ENCODE data around the gene MYH11.

MYH11 gene

DNA sequence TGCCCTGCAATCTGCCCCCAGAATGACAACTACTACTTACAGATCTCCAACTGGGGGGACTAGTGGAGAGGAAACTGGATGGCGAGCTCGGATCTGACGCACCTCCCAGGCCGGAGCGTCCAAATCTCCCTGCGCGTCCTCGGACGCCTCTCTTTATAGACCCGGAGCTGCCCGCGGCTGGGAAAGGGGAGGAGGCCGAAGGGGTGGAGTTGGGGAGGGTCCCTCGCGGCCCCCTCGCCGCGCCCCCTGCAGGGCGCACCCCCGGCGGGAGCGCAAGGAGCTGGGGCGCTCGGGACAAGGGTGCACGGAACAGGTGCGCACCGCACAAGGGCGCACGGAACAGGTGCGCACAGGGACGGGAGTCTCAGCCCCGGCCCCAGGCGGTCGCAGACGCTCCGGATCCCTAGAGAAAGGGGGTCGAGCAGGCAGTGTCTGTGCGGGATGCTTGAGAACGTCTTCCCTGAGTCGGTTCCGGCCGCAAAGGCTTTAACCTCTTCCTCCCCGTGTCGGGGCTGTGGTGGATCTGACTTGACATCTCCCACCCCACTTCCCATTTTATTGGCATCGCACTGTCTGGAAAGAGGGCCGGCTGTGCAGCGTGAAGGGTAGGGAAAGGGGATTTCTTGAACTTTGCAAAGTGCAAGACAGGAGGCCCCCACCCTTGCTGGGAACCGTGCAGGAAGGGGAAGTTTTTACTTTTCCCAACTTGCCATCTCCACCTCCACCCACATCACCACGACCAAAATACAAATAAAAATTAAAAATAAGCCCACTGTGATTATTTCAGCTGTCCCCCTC is at the start of gene MYH11:
TSS of gene MYH11 (minus strand) at position 128 of the 798 bp plus-strand sequence. CDS start 18,776 bp downstream, outside the sequence.
- no peak for DNase-seq

- DNase-seq: no peak
Measured at GRCh38 chr16:15906439-15906838, 49.6 kb upstream of the MYH11 start.

DNA sequence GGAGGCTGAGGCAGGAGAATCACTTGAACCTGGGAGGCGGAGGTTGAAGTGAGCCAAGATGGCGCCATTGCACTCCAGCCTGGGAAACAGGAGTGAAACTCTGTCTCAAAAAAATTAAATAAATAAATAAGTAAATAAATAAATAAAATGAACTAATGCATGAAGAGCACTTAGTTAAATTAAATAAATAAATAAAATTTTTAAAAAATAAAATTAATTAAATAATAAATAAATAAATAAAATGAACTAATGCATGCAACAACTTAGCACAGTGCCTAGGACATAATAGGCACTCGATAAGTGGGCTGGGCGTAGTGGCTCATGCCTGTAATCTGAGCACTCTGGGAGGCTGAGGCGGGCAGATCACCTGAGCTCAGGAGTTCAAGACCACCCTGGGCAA is 47.1 kb upstream of the MYH11 start:
- no peak for DNase-seq

DNA sequence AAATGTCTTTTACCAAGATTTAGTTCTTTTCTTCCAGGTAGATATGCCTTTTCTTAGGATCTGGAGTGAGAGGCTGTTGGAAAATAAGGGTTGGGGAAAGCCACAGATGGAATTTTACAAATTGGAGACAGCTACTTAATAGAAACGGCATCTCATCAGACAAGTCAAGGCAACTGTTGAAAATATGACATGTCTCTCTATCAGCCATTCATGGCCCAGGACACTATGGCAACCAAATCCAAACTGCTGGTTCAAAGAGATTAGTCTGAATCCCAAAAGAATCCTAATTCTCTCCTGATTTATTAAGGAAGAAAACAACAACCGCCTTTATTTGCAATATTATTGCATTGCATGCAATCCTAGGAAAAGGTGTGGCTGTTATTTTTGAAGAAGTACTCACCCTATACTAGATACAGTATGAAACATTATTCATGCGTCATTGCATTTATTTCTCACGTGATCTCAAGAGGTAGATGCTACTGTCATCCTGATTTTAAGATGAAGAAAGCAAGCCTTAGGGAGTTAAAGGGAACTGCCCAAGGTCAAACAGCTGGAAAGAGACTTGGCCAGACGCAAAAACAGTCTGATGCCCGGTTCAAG is 44.2 kb upstream of the MYH11 start:
- no peak for DNase-seq

DNA sequence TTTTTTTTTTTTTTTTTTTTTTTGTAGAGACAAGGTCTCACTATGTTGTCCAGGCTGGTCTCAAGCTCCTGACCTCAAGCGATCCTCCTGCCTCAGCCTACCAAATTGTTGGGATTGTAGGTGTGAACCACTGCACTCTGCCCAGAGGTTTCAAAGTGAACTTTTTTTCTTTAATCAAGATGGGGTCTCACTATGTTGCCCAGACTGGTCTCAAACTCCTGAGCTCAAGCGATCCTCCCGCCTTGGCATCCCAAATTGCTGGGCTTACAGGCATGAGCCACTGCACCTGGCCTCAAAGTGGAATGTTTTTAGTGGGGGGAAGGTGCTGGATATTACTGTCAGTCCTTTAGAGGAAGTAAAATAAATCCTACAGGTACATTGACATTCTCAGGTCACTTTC is 43.5 kb upstream of the MYH11 start:
- DNase-seq: no peak

GRCh38 chr16:15899538-15900100 is 42.8 kb upstream of the MYH11 start:
- DNase-seq: no peak

GRCh38 chr16:15898654-15899053 is 41.8 kb upstream of the MYH11 start:
- DNase-seq: no peak

DNA sequence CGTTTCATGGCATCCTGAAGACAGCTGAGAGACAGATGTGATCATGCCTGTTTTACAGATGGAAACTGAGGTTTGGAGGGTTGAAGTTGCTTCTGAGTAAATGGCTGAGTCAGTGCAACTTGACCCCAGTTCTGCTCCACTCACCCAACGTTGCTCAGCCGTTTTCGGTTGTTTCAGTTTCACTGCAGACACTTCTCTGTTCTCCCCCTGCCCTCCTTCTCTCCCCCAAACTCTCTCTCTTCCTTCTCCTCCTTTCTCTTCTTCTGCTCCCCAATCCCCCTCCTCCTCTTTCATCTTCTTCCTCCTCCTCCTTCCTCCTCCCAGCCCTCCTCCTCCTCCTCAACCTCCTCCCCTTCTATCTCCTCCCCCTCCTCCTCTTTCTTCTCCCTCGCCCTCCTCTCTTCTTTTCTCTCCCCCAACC is 41.0 kb upstream of the MYH11 start:
- no peak for DNase-seq

- no peak for DNase-seq
Measured at GRCh38 chr16:15897121-15897780, 40.4 kb upstream of the MYH11 start.

- no peak for DNase-seq
Measured at GRCh38 chr16:15894571-15895374, 37.9 kb upstream of the MYH11 start.

DNA sequence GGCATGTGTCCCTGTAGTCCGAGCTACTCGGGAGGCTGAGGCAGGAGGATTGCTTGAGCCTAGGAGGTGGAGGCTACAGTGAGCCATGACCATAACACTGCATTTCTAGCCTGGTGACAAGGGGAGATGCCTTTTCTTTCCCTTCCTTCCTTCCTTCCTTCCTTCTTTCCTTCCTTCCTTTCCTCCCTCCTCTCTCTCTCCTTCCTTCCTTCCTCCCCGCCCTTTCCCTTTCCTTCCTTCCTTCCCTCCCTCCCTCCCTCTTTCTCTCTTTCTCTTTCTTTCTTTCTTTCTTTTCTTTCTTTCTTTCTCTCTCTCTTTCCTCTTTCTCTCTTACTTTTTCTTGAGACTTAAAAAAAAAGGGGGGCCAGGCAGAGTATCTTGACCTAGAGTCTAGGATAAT is 34.7 kb upstream of the MYH11 start:
- no peak for DNase-seq

- peak; percentile 98 for DNase-seq
Measured at GRCh38 chr16:15888072-15888976, 31.5 kb upstream of the MYH11 start, which contains the start of gene CEP20. TSS of gene CEP20 (minus strand) at chr16:15888603. CDS start at chr16:15888585, 18 bp downstream.

- DNase-seq: no peak
Measured at GRCh38 chr16:15887283-15887682, 30.5 kb upstream of the MYH11 start.

DNA sequence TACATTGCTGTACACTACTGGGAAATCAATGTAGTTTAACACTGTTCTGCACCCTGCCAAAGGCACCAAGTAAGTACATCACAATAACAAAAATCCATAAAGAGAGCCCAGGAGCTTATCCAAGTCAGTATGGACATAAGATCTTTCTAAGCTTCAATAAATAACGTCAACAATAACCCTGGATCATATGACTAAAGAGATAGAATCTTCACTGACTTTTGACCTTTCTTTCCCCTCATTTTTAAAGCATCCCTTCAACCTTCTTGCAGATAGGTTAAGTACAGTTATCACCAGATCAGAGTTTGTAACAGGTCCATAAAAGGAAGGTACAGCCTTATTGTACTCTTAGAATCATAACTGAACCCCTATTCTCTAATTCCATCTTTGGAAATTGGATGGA is 29.2 kb upstream of the MYH11 start:
- no peak for DNase-seq

GRCh38 chr16:15885560-15886001 is 28.8 kb upstream of the MYH11 start:
- no peak for DNase-seq

DNA sequence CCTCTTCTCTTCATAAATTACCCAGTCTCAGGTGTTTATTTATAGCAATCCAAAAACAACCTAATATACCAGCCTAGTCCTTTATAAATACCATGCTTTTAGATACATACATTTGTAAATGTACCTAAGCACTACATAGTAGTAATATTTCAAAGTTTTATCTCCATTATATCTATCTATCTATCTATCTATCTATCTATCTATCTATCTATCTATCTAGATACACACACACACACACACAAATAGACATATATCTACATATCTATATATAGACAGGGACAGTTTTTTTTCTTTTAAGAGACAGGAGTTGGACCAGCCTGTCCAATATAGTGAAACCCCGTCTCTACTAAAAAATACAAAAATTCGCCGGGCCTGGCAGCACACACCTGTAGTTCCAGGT is 25.7 kb upstream of the MYH11 start:
- DNase-seq: no peak

DNA sequence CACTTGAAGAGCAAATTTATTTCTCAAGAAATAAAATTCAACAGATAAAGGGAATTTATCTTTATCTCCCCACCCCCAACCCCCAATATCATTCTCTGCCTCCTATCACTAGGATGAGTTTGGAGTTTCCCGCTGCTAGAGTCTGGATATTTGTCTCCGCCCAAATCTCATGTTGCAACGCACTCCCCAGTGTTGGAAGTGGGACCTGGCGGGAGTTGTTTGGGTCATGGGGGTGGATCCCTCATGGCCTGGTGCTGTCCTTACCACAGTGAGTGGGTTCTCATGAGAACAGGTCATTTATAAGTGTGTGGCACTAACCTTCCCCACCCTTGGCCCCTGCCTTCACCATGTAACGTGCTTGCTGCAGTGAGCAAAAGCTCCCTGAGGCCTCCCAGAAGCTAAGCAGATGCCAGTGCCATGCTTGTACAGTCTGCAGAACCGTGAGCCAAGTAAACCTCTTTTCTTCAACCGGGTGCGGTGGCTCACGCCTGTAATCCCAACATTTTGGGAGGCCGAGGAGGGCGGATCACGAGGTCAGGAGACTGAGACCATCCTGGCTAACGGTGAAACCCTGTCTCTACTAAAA is 25.1 kb upstream of the MYH11 start:
- no peak for DNase-seq

DNA sequence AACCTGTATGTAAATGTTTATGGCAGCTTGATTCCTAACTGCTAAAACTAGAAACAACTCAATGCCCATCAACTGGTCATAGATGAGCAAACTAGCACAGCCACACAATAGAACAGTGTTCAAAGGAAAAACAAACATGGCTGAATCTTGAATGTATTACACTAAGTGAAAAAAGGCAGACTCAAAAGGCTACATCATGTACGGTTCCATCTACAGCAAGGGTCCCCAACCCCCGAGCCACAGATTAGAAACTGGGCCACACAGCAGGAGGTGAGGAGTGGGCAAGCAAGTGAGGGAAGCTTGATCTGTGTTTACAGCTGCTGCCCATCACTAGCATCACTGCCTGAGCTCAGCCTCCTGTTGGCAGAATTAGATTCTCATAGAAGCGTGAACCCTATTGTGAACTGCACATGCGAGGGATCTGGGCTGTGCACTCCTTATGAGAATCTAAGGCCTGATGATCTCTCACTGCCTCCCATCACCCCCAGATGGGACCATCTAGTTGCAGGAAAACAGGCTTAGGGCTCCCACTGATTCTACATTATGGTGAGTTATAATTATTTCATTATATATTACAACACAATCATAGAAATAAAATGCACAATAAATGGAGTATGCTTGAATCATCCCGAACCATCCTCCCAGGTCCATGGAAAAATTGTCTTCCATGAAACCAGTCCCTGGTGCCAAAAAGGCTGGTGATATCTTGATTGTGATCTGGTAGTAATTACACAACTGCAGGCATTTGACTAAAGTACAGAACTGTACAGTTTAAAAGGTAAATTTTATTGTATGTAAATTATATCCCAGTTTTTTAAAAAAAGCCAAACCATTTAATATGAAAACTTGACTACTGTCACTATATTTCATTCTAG is 23.8 kb upstream of the MYH11 start:
- DNase-seq: no peak

DNA sequence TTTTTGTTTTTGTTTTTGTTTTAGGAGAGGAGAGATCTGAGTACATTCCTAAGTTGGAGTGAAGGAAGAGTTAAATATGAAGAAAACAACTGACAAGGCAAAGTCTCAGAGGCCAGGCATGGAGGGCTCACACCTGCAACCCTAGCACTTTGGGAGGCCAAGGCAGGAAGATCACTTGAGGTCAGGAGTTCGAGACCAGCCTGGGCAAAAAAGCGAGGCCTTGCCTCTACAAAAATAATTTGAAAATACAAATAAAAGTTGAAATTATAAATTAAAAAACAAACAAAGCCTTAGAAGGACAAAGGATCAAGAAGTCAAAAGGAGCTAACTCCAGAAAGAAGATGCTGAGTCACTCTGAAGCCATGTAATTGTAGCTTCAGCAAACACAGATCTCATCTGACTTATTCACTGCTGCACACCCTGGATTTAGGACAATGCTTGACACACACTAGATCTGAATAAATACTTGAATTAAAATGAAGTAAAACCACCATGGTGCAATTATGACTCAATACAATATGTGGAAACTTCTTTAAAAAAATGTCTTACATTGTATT is 22.5 kb upstream of the MYH11 start:
- DNase-seq: no peak

DNA sequence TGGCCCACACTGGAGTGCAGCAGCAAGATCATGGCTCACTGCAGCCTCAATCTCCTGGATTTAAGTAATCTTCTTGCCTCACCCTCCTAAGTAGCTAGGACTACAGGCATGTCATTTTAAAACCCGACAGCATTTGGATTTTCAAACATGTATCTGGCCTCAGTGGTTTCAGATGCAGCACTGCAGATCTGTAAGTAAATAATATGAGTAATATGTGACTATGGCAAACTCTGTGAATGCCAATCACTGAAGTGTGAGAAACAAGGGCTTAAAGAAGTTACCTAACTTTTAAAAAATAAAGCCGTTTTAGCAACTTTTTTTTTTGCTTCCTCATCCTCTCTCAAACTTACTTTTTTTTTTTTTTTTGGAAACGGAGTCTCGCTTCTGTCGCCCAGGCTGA is 19.7 kb upstream of the MYH11 start:
- no peak for DNase-seq

Data from NCI-H2171 treated with DMSO at 0.1 percent for 48 hours (cell line).